NCI-H187 (cell line): ENCODE results near the gene CDC25B.
"Not testable (repeated sequence)": the region's sequence is repeated elsewhere in the genome, so short reads cannot be mapped to it uniquely, and the experiment has no call there.

Source experiments
- DNase-seq, 2 experiments: peaks; one replicate each; lab custom pipeline; 2025; lab: John Stamatoyannopoulos, UW

The CDC25B gene

DNA sequence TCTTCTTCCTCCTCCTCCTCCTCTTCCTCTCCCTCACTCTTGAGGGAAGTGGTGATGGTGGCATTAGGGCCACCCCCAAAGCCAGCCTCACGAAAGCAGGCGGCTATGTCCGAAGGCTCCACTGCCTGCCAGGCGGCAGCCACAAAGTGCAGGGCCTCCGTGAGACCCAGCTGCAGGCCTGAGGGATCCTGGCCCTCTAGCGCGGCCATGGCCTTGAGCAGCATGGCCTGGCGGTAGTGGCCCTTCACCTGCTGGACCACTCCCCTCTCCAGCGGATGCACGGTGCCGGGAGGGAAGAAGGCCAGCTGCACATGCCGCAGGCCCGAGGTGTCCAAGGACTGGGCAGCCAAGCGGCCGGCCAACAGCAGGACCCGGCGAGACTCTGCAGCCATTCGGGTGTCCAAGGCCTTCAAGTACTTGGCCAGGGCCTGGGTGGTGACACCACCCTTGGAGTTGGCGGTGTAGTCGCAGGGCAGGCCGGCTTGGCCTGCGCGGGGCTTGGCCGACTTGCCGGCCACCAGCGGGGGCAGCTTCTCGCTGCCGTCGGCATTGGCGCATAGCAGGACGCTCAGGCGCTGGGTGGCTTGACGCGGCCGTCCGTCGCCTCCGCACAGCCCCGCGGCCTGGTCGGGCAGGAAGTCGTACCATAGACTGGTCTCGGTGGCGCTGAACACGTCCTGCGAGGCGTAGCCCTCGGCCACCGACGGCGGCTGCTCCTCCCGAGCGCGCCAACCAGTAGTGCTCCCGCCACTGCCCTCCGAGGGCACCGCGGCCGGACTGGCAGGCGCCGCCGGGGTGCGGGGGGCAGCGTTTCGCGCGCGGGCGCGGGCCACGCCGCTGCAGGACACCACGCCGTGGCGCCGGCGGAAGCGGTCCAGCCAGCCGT lies 10.6 kb upstream of the CDC25B start:
- no peak for DNase-seq

DNA sequence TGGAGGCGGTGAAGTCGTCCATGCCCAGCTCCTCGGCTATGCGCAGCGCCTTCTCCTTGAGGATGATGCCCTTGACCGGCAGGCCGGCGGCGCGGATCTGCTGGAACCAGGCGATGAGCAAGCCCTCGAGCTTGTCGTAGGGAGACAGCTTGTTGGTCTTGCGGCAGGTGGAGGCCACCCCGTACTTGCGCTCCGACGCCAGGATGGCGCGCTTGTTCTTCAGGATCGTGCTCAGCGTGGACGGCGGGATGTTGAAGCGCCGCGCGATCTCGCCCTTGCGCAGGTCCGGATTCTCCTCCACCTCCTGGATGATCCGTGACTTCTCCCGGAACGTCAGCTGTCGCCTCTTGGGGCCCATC lies 10.0 kb upstream of the CDC25B start:
- no peak for DNase-seq

DNA sequence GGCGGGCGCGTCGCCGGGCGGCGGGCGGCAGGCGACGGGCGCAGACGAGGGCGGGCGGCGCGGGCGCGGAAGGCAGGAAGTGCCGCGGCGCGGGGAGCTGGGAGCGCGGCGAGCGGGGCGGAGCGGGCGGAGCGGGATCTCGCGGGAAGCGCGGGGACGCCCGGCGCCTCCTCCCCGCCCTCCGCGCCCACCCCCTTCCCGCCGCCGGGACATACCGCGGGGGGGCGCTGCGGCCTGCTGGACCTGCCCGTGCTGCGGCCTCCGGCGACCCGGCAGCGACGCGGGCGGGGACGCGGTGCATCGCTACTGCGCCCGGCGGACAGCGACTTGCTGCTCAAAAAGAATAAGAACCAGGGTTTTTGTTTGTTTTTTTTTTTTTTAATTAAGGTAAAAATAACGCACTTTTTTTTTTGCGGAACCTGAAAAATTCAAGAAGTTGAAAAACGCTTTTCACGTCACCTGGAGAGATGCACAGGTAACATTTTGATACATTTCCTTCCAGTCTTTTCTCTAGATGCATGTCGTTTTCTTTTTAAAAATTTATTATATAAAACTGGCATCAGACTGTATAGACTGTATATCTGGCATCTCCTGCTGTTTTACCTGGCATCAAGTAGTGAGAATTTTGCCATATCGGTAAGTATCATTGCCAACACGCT lies 9.3 kb upstream of the CDC25B start, which contains the start of gene CENPB:
Gene CENPB (minus strand): TSS at position 76 of the 659 bp plus-strand sequence. CDS start 257 bp downstream, outside the sequence.
- peak; percentile 68 to 88 for DNase-seq

DNA sequence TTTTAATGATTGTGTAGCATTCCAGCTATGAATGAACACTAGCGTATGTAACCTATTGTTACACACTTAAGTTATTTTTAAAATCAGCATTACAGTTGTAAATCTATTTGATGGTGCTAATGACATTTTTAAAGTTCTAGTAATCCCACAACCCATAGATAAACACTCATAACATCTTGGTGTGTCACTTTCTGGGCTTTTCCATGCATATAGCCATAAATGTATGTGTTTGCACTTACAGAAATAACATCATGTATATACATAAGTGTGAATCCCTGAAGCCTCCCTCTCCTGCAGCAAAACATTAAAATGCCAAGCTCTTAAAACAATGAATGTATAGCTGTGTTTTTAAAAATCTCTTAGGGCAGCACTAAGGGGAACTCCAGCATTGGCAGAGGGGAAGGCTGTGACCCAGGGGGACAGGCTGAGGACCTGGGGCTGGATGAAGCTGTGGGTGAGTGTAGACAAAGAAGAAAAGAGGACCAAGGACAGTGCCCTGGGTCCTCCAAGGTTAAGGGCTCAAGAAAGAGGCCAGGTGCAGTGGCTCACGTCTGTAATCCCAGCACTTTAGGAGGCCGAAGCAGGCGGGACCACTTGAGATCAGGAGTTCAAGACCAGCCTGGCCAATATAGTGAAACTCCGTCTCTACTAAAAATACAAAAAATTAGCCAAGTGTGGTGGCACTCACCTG lies 8.6 kb upstream of the CDC25B start:
- no peak for DNase-seq

DNA sequence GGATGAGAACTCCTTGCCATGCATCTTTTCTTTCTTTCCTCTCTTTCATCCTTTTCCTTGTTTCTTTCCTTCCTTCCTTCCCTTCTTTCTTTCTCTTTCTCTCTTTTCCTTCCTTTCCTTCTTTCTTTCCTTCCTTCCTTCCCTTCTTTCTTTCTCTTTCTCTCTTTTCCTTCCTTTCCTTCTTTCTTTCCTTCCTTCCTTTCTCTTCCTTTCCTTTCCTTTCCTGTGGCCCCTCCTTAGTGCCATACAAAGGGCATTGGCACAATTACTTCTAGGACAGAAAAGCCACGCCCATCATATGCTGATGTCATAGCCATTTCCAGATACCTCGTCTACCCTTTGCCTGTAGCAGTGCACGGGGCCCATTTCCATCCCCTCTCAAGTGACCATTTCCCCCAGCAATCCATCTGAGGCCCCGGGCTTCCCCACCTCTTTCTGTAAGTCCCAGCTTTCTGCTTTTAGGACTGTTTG lies 7.4 kb upstream of the CDC25B start:
- no peak for DNase-seq

DNA sequence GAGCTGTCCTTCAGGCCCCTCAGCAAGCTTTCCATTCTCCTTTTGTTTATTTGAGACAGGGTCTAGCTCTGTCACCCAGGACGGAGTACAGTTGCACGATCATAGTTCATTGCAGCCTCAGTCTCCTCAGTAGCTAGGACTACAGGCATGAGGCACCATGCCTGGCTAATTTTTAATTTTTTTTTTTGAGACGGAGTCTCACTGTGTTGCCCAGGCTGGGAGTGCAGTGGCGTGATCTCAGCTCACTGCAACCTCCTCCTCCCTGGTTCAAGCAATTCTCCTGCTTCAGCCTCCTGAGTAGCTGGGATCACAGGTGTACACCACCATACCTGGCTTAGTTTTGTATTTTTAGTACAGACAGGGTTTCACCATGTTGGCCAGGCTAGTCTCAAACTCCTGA lies 6.9 kb upstream of the CDC25B start:
- not testable (repeated sequence) for DNase-seq

DNA sequence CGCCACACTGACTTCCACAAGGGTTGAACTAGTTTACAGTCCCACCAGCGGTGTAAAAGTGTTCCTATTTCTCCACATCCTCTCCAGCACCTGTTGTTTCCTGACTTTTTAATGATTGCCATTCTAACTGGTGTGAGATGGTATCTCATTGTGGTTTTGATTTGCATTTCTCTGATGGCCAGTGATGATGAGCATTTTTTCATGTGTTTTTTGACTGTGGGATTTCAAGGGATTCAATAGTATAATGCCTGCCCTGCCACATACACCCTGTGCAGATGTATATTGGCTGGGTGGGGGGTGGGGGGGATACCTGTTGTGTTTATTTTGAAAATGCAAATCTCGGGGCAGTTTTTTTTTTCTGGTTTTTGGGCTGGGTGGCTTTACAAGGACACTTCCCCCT lies 1.9 kb upstream of the CDC25B start:
- not testable (repeated sequence) for DNase-seq

DNA sequence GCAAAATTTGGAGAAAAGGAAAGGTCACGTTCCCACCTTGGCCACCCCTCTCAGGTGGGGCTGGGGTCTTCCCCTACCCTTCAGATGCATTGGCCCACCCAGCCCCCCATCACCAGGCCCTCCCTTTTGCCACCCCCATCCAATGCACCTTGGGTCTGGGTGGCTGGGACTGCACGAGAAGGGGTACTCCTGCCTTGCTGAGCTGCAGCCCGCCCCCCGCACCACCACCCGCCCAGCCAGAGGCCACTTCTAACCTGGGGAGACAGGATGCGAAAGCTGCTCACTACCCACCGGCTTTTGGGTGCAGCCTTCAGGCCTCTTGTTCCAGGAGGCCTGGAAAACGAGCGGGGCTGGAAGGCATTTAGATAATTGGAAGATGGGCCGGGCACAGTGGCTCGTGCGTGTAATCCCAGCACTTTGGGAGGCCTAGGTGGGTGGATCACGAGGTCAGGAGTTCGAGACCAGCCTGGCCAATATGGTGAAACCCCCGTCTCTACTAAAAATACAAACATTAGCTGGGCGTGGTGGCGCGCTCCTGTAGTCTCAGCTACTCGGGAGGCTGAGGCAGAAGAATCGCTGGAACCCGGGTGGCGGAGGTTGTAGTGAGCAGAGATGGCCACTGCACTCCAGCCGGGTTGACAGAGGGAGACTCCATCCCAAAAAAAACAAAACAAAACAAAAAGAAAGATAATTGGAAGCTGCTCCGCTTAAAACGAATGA lies 1.2 kb upstream of the CDC25B start:
- DNase-seq = no peak

DNA sequence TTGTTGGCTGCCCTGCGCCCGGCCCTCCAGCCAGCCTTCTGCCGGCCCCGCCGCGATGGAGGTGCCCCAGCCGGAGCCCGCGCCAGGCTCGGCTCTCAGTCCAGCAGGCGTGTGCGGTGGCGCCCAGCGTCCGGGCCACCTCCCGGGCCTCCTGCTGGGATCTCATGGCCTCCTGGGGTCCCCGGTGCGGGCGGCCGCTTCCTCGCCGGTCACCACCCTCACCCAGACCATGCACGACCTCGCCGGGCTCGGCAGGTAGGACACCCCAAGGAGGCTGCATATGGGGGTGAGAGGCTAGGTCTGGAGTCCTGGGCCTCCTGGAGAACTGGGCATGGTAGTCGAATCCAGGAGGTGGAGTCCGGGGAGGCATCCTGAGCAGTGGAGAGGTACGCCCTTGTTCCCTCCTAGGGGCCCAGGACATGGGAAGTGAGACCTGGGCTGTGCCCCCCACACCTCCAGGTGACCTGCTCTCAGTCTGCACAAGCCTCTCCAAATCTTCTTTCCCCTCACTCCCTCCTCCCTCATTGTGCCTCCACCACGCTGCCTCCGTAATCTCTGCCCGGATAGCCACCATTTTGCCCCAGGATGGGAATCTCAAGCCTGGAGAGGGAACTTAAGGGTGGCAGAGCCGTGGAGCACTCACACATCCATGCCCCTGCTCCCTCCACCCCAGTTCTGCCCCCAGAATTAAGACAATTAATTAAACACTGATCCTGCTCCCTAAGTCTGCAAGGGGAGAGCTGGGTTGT lies 541 bp downstream of the CDC25B start:
- DNase-seq = no peak

DNA sequence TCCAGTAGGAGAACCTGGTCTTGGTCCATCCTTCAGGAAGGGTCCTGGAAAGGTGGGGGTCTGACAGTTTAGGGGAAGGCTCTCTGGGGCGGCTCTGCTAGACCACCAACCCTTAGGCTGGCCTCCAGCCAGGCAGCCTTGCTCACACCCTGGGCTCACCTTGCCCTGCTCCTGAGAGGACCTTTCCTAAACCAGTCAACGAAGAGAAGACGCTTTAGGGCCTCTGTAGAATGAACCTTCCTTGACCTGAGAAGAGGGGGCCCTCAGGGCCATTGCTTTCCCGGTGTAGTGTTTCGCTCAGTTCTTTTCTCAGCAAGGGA lies 1.1 kb downstream of the CDC25B start:
- DNase-seq = no peak

DNA sequence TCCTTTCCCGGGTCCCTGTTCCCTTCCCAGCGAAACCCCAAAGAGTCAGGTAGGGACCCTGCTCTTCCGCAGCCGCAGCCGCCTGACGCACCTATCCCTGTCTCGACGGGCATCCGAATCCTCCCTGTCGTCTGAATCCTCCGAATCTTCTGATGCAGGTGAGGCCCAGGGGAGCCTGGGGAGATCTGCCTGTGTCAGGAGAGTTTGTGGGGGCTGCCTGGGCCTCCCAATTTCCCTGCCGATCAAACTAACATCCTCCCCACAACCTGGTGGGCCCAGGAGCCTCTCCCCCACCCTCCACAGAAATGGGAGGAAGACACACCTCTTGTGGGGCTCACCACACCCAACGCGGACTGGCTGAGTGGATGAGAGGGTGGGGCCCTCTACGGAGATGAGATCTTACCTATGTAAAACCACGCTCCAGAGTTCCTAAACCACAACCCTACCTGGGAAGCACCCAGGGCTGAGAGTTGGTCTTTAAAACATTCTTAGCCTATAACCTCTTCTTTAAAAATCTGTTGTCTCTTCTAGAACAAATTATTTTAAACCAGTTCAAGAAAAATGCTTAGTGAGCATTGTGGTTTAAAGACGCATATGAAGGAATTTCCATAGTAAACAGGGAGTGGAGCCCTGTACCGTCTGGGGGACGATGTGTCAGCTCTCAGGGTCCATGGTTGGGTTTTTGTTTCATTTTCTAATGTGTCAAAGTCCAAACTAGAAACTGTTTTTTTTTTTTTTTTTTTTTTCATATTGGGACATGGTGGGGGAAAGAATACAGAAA lies 1.7 kb downstream of the CDC25B start:
- peak; percentile 45 to 62 for DNase-seq

DNA sequence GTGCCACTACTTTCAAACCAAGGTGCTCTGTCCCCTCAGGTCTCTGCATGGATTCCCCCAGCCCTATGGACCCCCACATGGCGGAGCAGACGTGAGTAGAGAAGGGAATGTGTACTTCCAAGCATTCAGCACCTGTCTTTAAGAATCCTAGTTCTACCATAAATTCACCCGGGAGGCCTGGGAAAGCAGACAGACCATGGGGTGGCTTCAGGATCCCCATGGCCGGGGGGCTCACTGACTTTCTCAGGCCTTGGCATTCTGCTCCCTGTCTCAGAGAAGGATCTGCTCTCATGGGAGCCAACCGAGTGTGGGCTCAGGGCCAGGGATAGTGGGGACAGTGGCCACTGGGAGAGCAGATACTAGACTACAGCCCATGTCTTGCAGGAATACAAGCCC lies 2.3 kb downstream of the CDC25B start:
- DNase-seq = no peak

DNA sequence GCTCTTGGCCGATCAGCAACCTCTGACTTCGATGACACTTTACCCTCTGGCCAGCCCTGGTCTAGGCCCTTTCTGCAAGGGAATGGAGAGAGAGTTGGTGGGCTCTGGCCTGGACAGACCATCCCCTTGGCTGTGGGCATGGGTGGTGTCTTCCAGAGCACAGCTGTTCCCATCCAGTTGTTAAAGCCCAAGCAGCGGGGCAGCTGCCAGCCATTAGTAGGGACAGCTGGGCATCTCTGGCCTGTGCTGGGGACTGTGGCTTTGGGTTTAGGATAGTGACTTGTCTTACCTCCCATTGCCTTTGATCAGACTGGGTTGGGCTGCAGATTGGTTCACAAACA lies 2.8 kb downstream of the CDC25B start:
- no peak for DNase-seq

DNA sequence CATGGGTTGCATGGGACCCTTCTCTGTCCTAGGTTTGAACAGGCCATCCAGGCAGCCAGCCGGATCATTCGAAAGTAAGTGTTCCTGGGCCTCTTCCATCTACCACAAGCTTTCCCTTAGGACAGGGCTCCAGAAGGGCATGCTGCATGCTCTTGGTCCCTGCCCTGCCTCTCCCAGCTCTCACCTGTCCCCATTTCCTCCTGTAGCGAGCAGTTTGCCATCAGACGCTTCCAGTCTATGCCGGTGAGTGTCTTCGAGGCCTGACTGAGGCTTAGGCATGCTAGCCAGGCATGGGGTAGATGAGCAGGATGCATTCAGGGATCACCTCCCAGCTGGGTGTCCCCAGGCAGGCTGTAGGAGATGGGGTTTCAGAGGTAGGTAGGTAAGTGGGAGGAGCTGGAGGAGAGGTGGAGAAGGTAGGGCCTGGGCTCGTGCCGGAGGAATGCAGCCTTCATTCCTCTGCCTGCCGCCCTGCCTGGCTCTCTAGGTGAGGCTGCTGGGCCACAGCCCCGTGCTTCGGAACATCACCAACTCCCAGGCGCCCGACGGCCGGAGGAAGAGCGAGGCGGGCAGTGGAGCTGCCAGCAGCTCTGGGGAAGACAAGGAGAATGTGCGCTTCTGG lies 4.3 kb downstream of the CDC25B start:
- DNase-seq = no peak

DNA sequence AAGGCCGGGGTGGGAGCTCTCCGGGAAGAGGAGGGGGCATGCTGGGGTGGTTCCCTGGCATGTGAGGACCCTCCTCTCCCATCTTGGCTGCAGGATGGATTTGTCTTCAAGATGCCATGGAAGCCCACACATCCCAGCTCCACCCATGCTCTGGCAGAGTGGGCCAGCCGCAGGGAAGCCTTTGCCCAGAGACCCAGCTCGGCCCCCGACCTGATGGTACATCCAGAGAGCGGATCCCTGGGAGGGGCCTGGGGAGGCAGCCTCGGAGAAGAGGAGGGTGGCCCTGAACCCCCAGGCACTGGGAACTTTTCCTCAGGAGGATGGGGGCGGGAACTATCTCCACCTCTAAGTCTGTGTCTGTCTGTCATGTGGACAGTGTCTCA lies 4.8 kb downstream of the CDC25B start:
- DNase-seq = no peak

DNA sequence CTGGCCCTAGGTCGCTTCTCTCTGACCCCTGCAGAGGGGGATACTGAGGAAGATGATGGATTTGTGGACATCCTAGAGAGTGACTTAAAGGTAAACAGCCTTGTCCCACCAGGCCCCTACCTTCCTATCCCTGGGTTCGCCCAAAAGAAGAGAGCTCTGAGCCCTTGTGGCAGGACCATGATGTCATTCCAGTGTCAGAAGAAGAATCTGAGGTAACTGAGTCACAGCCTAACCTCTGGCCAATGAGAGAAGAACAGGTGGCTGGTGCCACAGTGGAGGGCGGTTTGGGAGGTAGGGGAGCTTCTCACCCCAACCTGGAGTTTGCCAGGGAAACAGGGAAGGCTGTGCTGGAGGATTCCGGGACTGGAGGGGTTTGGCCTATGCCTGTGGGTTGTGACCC lies 5.2 kb downstream of the CDC25B start:
- DNase-seq = no peak

DNA sequence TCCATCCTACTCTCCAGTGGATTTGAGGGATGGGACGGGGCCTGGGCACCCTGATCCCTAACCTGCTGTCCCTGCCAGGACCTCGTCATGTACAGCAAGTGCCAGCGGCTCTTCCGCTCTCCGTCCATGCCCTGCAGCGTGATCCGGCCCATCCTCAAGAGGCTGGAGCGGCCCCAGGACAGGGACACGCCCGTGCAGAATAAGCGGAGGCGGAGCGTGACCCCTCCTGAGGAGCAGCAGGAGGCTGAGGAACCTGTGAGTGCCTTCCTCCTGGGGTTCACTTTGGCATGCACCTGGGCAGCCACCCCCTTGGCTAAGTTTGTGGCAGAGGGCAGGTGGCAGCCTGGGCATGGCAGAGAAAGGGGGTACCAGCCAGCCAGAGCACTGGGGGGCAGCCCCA lies 5.7 kb downstream of the CDC25B start:
- no peak for DNase-seq

DNA sequence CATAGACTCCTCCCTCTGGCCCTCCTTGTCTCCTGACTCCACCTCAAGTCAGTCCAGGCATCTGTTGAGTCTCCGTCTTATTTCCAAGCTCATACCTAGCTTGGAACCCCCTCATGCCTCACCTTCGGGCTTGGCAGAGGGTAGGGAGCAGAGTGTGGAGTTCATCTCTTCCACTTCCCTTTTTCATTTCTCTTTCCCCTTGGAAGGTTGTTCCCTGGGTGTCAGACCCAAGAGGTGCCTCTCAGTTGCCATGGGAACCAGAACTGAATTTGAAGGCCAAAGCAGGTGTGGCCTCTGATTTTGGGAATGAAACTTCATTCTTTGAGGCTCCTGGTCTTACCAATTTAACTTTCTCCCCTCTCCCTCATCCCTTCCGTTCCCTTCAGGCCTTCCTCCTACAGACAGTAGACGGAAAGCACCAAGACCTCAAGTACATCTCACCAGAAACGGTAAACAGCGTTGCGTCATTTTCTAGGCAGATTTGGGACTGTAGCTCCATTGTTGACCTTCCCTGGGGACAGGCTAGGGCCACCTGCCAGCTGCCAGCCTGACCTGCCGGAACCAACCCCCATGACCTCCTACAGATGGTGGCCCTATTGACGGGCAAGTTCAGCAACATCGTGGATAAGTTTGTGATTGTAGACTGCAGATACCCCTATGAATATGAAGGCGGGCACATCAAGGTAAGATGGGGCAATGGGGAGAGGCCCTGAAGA lies 6.6 kb downstream of the CDC25B start:
- no peak for DNase-seq

DNA sequence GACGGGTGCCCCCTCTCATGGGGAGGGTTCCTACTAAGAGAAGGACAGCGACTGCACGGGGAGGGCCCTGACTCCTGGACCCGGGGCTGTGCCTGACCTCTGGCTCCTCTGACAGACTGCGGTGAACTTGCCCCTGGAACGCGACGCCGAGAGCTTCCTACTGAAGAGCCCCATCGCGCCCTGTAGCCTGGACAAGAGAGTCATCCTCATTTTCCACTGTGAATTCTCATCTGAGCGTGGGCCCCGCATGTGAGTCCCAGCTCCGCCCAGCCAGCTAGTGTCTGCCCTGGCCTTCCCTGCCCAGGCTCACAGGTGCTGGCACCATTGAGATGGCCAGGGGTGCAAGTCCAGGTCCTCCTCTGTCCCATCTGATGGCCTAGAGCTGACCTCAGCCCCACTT lies 7.2 kb downstream of the CDC25B start:
- DNase-seq = no peak

DNA sequence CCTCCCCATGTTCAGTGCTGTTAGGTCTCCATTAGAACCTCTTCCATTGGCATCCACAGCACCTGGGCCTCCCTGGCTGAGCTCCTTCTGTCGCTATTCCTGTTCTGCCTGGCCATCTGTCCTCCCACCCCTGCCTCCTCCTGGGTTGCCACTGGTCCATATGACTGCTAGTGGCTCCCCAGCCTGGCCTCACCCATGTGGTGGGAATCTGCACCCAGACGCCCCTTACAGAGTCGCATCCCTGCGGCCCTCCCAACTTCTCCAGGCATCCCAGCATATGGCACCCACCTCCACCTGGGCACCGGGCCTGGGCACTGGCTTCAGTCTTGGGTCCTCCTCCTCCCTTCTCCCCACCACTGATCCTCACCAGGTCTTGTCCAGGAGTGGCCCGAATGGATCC lies 7.7 kb downstream of the CDC25B start:
- DNase-seq = no peak
